Brain microvascular endothelial cell (primary cell): ENCODE results near the gene C1orf87.

ENCODE experiments used
- DNase-seq: peaks from one replicate; pipeline ENCODE4 v3.0.0-alpha.2; 2020
- H3K27ac ChIP-seq: fragments of 250-450 bp; sonication (Bioruptor Pico); 2 replicates; pipeline ENCODE4 v1.5.1; 2020; ENCODE audit warnings: mild to moderate bottlenecking, moderate library complexity
- H3K27me3 ChIP-seq: fragments of 250-450 bp; sonication (Bioruptor Pico); replicated peaks from 2 replicates; pipeline ENCODE4 v1.5.1; 2020; ENCODE audit warnings: mild to moderate bottlenecking
- H3K36me3 ChIP-seq: fragments of 250-450 bp; sonication (Bioruptor Pico); replicated peaks from 2 replicates; pipeline ENCODE4 v1.5.1; 2020; ENCODE audit warnings: mild to moderate bottlenecking
- H3K4me3 ChIP-seq: 2 replicates; pipeline ENCODE4 v1.5.1; 2011; ENCODE audit warnings: low read depth, mild to moderate bottlenecking, control low read depth, low read length, moderate library complexity
- in situ Hi-C: cut with HindIII; loops from 2 replicates; pipeline ENCODE4 v1.10.0; 2017; ENCODE audit warnings: low sequenced_read_pairs, low pct_ligation_motif_present
- TF ChIP-seq, protein P1 (sequence below): IDR thresholded peaks from 2 replicates; pipeline ENCODE4 v1.5.1; 2011; ENCODE audit warnings: low read depth, mild to moderate bottlenecking, moderate library complexity, low read length, control low read depth, inconsistent platforms; ENCODE audit errors: missing control alignments

Gene C1orf87

DNA sequence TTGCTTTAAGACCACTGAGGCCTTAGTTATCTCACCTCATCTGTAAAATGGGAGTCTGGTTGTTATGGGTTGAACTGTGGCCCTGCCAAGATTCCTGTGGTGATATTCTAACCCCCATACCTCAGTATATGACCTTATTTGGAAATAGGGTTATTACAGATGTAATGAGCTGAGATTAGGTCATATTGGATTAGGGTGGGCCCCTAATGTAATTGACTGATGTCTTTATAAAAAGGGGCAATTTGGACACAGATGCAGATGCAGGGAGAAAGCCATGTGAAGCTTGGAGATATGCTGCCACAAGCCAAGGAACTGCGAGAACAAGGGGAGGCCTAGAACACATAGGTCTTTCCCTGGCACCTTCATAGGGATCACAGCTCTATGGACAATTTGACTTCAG lies 3.9 kb downstream of the C1orf87 start:
- TF ChIP-seq, protein P1, sequence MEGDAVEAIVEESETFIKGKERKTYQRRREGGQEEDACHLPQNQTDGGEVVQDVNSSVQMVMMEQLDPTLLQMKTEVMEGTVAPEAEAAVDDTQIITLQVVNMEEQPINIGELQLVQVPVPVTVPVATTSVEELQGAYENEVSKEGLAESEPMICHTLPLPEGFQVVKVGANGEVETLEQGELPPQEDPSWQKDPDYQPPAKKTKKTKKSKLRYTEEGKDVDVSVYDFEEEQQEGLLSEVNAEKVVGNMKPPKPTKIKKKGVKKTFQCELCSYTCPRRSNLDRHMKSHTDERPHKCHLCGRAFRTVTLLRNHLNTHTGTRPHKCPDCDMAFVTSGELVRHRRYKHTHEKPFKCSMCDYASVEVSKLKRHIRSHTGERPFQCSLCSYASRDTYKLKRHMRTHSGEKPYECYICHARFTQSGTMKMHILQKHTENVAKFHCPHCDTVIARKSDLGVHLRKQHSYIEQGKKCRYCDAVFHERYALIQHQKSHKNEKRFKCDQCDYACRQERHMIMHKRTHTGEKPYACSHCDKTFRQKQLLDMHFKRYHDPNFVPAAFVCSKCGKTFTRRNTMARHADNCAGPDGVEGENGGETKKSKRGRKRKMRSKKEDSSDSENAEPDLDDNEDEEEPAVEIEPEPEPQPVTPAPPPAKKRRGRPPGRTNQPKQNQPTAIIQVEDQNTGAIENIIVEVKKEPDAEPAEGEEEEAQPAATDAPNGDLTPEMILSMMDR, result no peak
- Histone ChIP-seq H3K4me3 (no peak overlapping the region), H3K27me3 (no peaks in the 10 kb centered on the region), H3K36me3 (no peaks in the 10 kb centered on the region), H3K27ac (no peak overlapping the region)
- no peak for DNase-seq
- in situ Hi-C loops, result no loop called here

GRCh38 chr1:60068393-60069045 lies 5.1 kb downstream of the C1orf87 start:
- H3K27me3 ChIP-seq, result no peaks in the 10 kb centered on the region
- H3K4me3 ChIP-seq, result no peak overlapping the region
- no peaks in the 10 kb centered on the region for H3K36me3 ChIP-seq
- TF ChIP-seq, protein P1, result no peak
- in situ Hi-C loops, result no loop called here
- H3K27ac ChIP-seq, result peak overlapping the region; percentile 28
- DNase-seq, result peak; percentile 72

DNA sequence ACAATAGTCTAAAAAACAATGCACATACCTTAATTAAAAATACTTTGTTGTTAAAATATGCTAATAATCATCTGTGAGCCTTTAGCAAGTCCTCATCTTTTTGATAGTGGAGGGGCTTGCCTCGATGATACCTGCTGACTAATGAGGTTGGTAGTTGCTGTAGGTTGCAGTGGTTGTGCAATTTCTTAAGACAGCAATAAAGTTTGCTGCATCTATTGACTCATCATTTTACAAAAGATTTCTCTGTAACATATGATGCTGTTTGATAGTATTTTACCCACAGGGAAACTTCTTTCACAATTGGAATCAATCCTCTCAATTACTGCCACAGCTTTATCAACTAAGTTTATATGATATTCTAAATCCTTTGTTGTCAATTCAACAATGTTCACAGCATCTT lies 7.6 kb downstream of the C1orf87 start:
- H3K27me3 ChIP-seq, result no peaks in the 10 kb centered on the region
- H3K36me3 ChIP-seq, result no peaks in the 10 kb centered on the region
- H3K4me3 ChIP-seq, result no peak overlapping the region
- in situ Hi-C loops, result no loop called here
- TF ChIP-seq, protein P1, result no peak
- peak; percentile 38 for DNase-seq
- H3K27ac ChIP-seq, result no peak overlapping the region

GRCh38 chr1:60065199-60065598 lies 8.4 kb downstream of the C1orf87 start:
- TF ChIP-seq, protein P1, result no peak
- Histone ChIP-seq H3K27ac (no peak overlapping the region), H3K36me3 (no peaks in the 10 kb centered on the region), H3K4me3 (no peak overlapping the region), H3K27me3 (no peaks in the 10 kb centered on the region)
- in situ Hi-C loops, result no loop called here
- no peak for DNase-seq

DNA sequence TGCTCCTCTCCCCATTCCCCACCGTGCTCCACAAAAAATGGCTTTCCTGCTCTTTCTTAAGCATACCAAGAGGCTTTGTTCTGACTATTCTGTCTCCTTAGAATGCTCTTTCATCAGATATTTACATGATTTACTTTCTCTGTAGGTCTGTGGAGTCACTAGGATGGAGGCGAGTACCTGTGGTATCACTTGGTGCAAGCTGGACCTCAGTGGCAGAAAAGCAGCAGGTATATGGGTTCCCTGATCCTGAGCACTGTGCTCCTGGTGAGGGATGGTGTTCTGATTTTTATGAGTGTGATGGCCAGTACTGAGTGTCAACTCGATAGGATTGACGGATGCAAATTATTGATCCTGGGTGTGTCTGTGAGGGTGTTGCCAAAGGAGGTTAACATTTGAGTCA lies 10.0 kb downstream of the C1orf87 start:
- Histone ChIP-seq H3K36me3 (no peaks in the 10 kb centered on the region), H3K27ac (no peak overlapping the region), H3K4me3 (no peak overlapping the region), H3K27me3 (no peaks in the 10 kb centered on the region)
- TF ChIP-seq, protein P1, result no peak
- in situ Hi-C loops, result no loop called here
- DNase-seq, result no peak

GRCh38 chr1:60059468-60059867 lies 14.1 kb downstream of the C1orf87 start:
- Histone ChIP-seq H3K27ac (no peak overlapping the region), H3K4me3 (no peak overlapping the region), H3K36me3 (no peaks in the 10 kb centered on the region), H3K27me3 (no peaks in the 10 kb centered on the region)
- in situ Hi-C loops, result no loop called here
- no peak for DNase-seq
- TF ChIP-seq, protein P1, result no peak
